Amniotic stem cell (primary cell): ENCODE data around the gene CD52.
A peak's percentile ranks its signal among the peaks of the same experiment; 100 is the strongest.
"Not testable (repeated sequence)": the region's sequence is repeated elsewhere in the genome, so short reads cannot be mapped to it uniquely, and the experiment has no call there.

Experiments used
- DNase-seq: peaks from one replicate; lab custom pipeline; 2025; lab: John Stamatoyannopoulos, UW

CD52 gene

GRCh38 chr1:26302733-26303405, 14.9 kb upstream of the CD52 start:
- DNase-seq, result no peak

- DNase-seq, result no peak
These were observed 12.0 kb upstream of the CD52 start for GRCh38 chr1:26305667-26306289.

- DNase-seq, result peak; percentile 93
These were observed 11.2 kb upstream of the CD52 start, which contains the start of gene UBXN11 for GRCh38 chr1:26306290-26307229. TSS of gene UBXN11 (minus strand) at chr1:26306636. CDS start at chr1:26302883, 3,753 bp downstream.

GRCh38 chr1:26307363-26307781, 10.4 kb upstream of the CD52 start:
- no peak for DNase-seq

GRCh38 chr1:26307966-26308899, 9.5 kb upstream of the CD52 start:
- not testable (repeated sequence) for DNase-seq

- DNase-seq, result no peak
These were observed 3.3 kb upstream of the CD52 start for GRCh38 chr1:26314501-26314900.

- DNase-seq, result no peak
These were observed 1.6 kb upstream of the CD52 start for GRCh38 chr1:26315874-26316850.

- DNase-seq, result no peak
These were observed 612 bp upstream of the CD52 start for GRCh38 chr1:26317146-26317545.

- DNase-seq, result no peak
These were observed 743 bp downstream of the CD52 start for GRCh38 chr1:26318338-26319064.

GRCh38 chr1:26320896-26321295, 3.1 kb downstream of the CD52 start:
- no peak for DNase-seq

GRCh38 chr1:26321315-26322041, 3.7 kb downstream of the CD52 start:
- DNase-seq, result peak; percentile 67

GRCh38 chr1:26322042-26322331, 4.2 kb downstream of the CD52 start:
- no peak for DNase-seq

GRCh38 chr1:26323382-26323781, 5.6 kb downstream of the CD52 start:
- DNase-seq, result no peak

- DNase-seq, result no peak
These were observed 6.8 kb downstream of the CD52 start for GRCh38 chr1:26324550-26324949.

GRCh38 chr1:26327956-26328362, 10.2 kb downstream of the CD52 start:
- DNase-seq, result no peak

- no peak for DNase-seq
These were observed 10.8 kb downstream of the CD52 start for GRCh38 chr1:26328597-26328996.

GRCh38 chr1:26329380-26329779, 11.6 kb downstream of the CD52 start:
- DNase-seq, result not testable (repeated sequence)

- DNase-seq, result no peak
These were observed 12.5 kb downstream of the CD52 start for GRCh38 chr1:26330276-26330675.

- DNase-seq, result not testable (repeated sequence)
These were observed 15.6 kb downstream of the CD52 start for GRCh38 chr1:26333312-26333711.
